ENCODE results near the gene C2orf66.

The C2orf66 gene

GRCh38 chr2:196809260-196809659, at the start of gene C2orf66:
Gene C2orf66, minus strand, starts transcription at chr2:196809355. Its CDS starts 19 bp downstream, at chr2:196809336.
- DNase-seq (ENCODE audit: low read depth in 2 of 3, low spot score in 1 of 3): no peak

GRCh38 chr2:196854629-196855028, 45.5 kb upstream of the C2orf66 start:
- DNase-seq (ENCODE audit: low read depth in 2 of 3, low spot score in 1 of 3): no peak

- DNase-seq (ENCODE audit: low read depth in 2 of 3, low spot score in 1 of 3): no peak
Observed at GRCh38 chr2:196853301-196854087, 44.3 kb upstream of the C2orf66 start.

GRCh38 chr2:196851088-196851487, 41.9 kb upstream of the C2orf66 start:
- DNase-seq (ENCODE audit: low read depth in 2 of 3, low spot score in 1 of 3): no peak

GRCh38 chr2:196849895-196850294, 40.7 kb upstream of the C2orf66 start:
- DNase-seq (ENCODE audit: low read depth in 2 of 3, low spot score in 1 of 3): no peak

GRCh38 chr2:196846295-196846694, 37.1 kb upstream of the C2orf66 start:
- DNase-seq (ENCODE audit: low read depth in 2 of 3, low spot score in 1 of 3): no peak

GRCh38 chr2:196845371-196845770, 36.2 kb upstream of the C2orf66 start:
- DNase-seq (ENCODE audit: low read depth in 2 of 3, low spot score in 1 of 3): no peak

GRCh38 chr2:196840171-196840570, 31.0 kb upstream of the C2orf66 start:
- DNase-seq (ENCODE audit: low read depth in 2 of 3, low spot score in 1 of 3): no peak

- no peak for DNase-seq (ENCODE audit: low read depth in 2 of 3, low spot score in 1 of 3)
Observed at GRCh38 chr2:196839574-196839973, 30.4 kb upstream of the C2orf66 start.

- DNase-seq (ENCODE audit: low read depth in 2 of 3, low spot score in 1 of 3): no peak
Observed at GRCh38 chr2:196836440-196836839, 27.3 kb upstream of the C2orf66 start.

GRCh38 chr2:196830701-196831100, 21.5 kb upstream of the C2orf66 start:
- DNase-seq (ENCODE audit: low read depth in 2 of 3, low spot score in 1 of 3): no peak

GRCh38 chr2:196827356-196827755, 18.2 kb upstream of the C2orf66 start:
- no peak for DNase-seq (ENCODE audit: low read depth in 2 of 3, low spot score in 1 of 3)

- DNase-seq (ENCODE audit: low read depth in 2 of 3, low spot score in 1 of 3): no peak
Observed at GRCh38 chr2:196823750-196824522, 14.8 kb upstream of the C2orf66 start.

- no peak for DNase-seq (ENCODE audit: low read depth in 2 of 3, low spot score in 1 of 3)
Observed at GRCh38 chr2:196821195-196821594, 12.0 kb upstream of the C2orf66 start.

- no peak for DNase-seq (ENCODE audit: low read depth in 2 of 3, low spot score in 1 of 3)
Observed at GRCh38 chr2:196808083-196808665, 981 bp downstream of the C2orf66 start.

- no peak for DNase-seq (ENCODE audit: low read depth in 2 of 3, low spot score in 1 of 3)
Observed at GRCh38 chr2:196804381-196804780, 4.8 kb downstream of the C2orf66 start.

- no peak for DNase-seq (ENCODE audit: low read depth in 2 of 3, low spot score in 1 of 3)
Observed at GRCh38 chr2:196802401-196802800, 6.8 kb downstream of the C2orf66 start.

GRCh38 chr2:196801674-196802261, 7.4 kb downstream of the C2orf66 start:
- no peak for DNase-seq (ENCODE audit: low read depth in 2 of 3, low spot score in 1 of 3)

- no peak for DNase-seq (ENCODE audit: low read depth in 2 of 3, low spot score in 1 of 3)
Observed at GRCh38 chr2:196798980-196799379, 10.2 kb downstream of the C2orf66 start.

- no peak for DNase-seq (ENCODE audit: low read depth in 2 of 3, low spot score in 1 of 3)
Observed at GRCh38 chr2:196792865-196793264, 16.3 kb downstream of the C2orf66 start.

GRCh38 chr2:196783431-196784094, 25.6 kb downstream of the C2orf66 start:
- peak; percentile 42 to 50 (median 44) for DNase-seq (ENCODE audit: low read depth in 2 of 3, low spot score in 1 of 3)
